H1 (cell line): ENCODE results near the gene PDZRN3. TPM values are rescaled to one million over a fixed set of nuclear protein-coding genes. Genes with fewer than 3 reads are reported as not detected.

Experiments used
- CTCF ChIA-PET: fragments of 300-600 bp; sonication (Branson Sonifier 250); formaldehyde crosslinking; loops from one replicate; lab custom pipeline; 2021; ENCODE audit not compliant: partially characterized antibody; lab: Charles Lee
- POLR2A ChIA-PET: fragments of 300-600 bp; sonication (Branson Sonifier 250); formaldehyde crosslinking; loops from one replicate; lab custom pipeline; 2021; ENCODE audit warnings: inconsistent platforms; ENCODE audit not compliant: partially characterized antibody; lab: Charles Lee
- DNase-seq, 2 experiments: peaks; one replicate each; pipeline versions ENCODE4 v3.0.0 to v3.0.0-alpha.2; 2010 to 2022; ENCODE audit warnings: low spot score in 2 of 2, low read depth in 1 of 2, mixed read lengths in 1 of 2
- FAIRE-seq: peaks from 2 replicates; lab custom pipeline; 2011; peaks lifted over from hg19 to GRCh38; lab: Jason Lieb, UNC
- H2AFZ ChIP-seq: 2 replicates; pipeline ENCODE4 v1.8.1; 2012; ENCODE audit warnings: low read length, inconsistent platforms
- H2AK5ac ChIP-seq: 2 replicates; pipeline ENCODE4 v1.6.1; 2013; ENCODE audit warnings: low read depth, low read length
- H2BK120ac ChIP-seq: replicated peaks from 2 replicates; pipeline ENCODE3; 2013; ENCODE audit warnings: low read depth, low read length, inconsistent platforms
- H2BK12ac ChIP-seq: 2 replicates; pipeline ENCODE4 v1.6.1; 2013; ENCODE audit warnings: low read depth, low read length
- H2BK15ac ChIP-seq: 2 replicates; pipeline ENCODE4 v1.6.1; 2013; ENCODE audit warnings: low read length
- H2BK20ac ChIP-seq: 2 replicates; pipeline ENCODE4 v1.6.1; 2013; ENCODE audit warnings: low read length
- H2BK5ac ChIP-seq: 2 replicates; pipeline ENCODE4 v1.6.1; 2013; ENCODE audit warnings: low read depth, low read length
- H3K14ac ChIP-seq: 2 replicates; pipeline ENCODE4 v1.6.1; 2013; ENCODE audit warnings: inconsistent platforms; ENCODE audit not compliant: insufficient read length
- H3K18ac ChIP-seq: 2 replicates; pipeline ENCODE4 v1.6.1; 2013; ENCODE audit warnings: low read length; ENCODE audit errors: extremely low read depth
- H3K23ac ChIP-seq: 2 replicates; pipeline ENCODE4 v1.6.1; 2013; ENCODE audit warnings: inconsistent platforms; ENCODE audit not compliant: insufficient read length
- H3K23me2 ChIP-seq: 2 replicates; pipeline ENCODE4 v1.6.1; 2013; ENCODE audit warnings: low read depth, low read length
- H3K27ac ChIP-seq: 2 replicates; pipeline ENCODE4 v1.6.1; 2011; ENCODE audit warnings: low read depth, low read length, inconsistent platforms
- H3K27me3 ChIP-seq, 4 experiments: replicated peaks in 1 of 4; 1 replicate in 1 of 4; 2 replicates in 3 of 4; pipeline versions ENCODE4 v1.6.1 to v1.8.1; 2011 to 2013; ENCODE audit warnings: low read length in 3 of 4, mild to moderate bottlenecking in 3 of 4, inconsistent platforms in 2 of 4, mixed read lengths in 2 of 4, moderate library complexity in 1 of 4; ENCODE audit not compliant: control insufficient read depth in 3 of 4, insufficient read depth in 3 of 4; ENCODE audit errors: extremely low read depth in 1 of 4
- H3K36me3 ChIP-seq, 4 experiments: 2 replicates each; pipeline versions ENCODE4 v1.6.1 to v1.8.1; 2011 to 2013; ENCODE audit warnings: mild to moderate bottlenecking in 4 of 4, low read length in 3 of 4, moderate library complexity in 2 of 4, control low read depth in 1 of 4, inconsistent platforms in 1 of 4; ENCODE audit not compliant: insufficient read depth in 4 of 4, control insufficient read depth in 2 of 4
- H3K4ac ChIP-seq: replicated peaks from 2 replicates; pipeline ENCODE3; 2013; ENCODE audit warnings: low read length, low read depth, mixed read lengths, inconsistent platforms; ENCODE audit not compliant: insufficient read length
- H3K4me1 ChIP-seq, 4 experiments: replicated peaks in 1 of 4; 1 replicate in 1 of 4; 2 replicates in 3 of 4; pipeline versions ENCODE4 v1.6.1 to v1.8.1; 2011 to 2013; ENCODE audit warnings: low read length in 3 of 4, inconsistent platforms in 2 of 4, mixed read lengths in 1 of 4; ENCODE audit not compliant: insufficient read depth in 4 of 4, control insufficient read depth in 3 of 4
- H3K4me2 ChIP-seq, 2 experiments: 2 replicates each; pipeline versions ENCODE4 v1.6.1 to v1.8.1; 2011 to 2013; ENCODE audit warnings: low read depth in 2 of 2, low read length in 2 of 2, control low read depth in 1 of 2, inconsistent platforms in 1 of 2, mild to moderate bottlenecking in 1 of 2; ENCODE audit not compliant: insufficient read depth in 1 of 2
- H3K4me3 ChIP-seq, 4 experiments: fragments of 200-600, 300-600 bp in 1 of 4; sonication (generic), shearing (Covaris generic), sonication (Bioruptor Twin) in 1 of 4; 2 replicates each; pipeline versions ENCODE4 v1.5.1 to v1.8.1; 2011 to 2016; ENCODE audit warnings: low read length in 4 of 4, low read depth in 3 of 4, control low read depth in 2 of 4, inconsistent platforms in 2 of 4, mild to moderate bottlenecking in 2 of 4, mixed read lengths in 1 of 4, moderate library complexity in 1 of 4; ENCODE audit not compliant: insufficient read depth in 2 of 4; ENCODE audit errors: extremely low read depth in 1 of 4
- H3K56ac ChIP-seq: replicated peaks from 2 replicates; pipeline ENCODE3; 2013; ENCODE audit warnings: low read depth, mild to moderate bottlenecking, mixed read lengths, low read length, inconsistent platforms; ENCODE audit not compliant: insufficient read length
- H3K79me1 ChIP-seq: 2 replicates; pipeline ENCODE4 v1.6.1; 2013; ENCODE audit warnings: low read depth, low read length, control low read depth
- H3K79me2 ChIP-seq, 2 experiments: 2 replicates each; pipeline versions ENCODE4 v1.6.1 to v1.8.1; 2012 to 2013; ENCODE audit warnings: low read length in 2 of 2, mild to moderate bottlenecking in 2 of 2, inconsistent platforms in 1 of 2; ENCODE audit not compliant: insufficient read depth in 2 of 2, control insufficient read depth in 1 of 2
- H3K9ac ChIP-seq, 4 experiments: replicated peaks in 1 of 4; 1 replicate in 1 of 4; 2 replicates in 3 of 4; pipeline versions ENCODE4 v1.6.1 to v1.8.1; 2011 to 2013; ENCODE audit warnings: low read depth in 3 of 4, low read length in 3 of 4, control low read depth in 2 of 4, mild to moderate bottlenecking in 2 of 4, moderate library complexity in 2 of 4, inconsistent platforms in 1 of 4; ENCODE audit errors: extremely low read depth in 1 of 4
- H3K9me3 ChIP-seq, 2 experiments: 2 replicates each; pipeline versions ENCODE4 v1.6.1 to v1.8.1; 2012 to 2013; ENCODE audit warnings: mild to moderate bottlenecking in 2 of 2, moderate library complexity in 2 of 2, control low read depth in 1 of 2, inconsistent platforms in 1 of 2, low read depth in 1 of 2, low read length in 1 of 2, mixed read lengths in 1 of 2; ENCODE audit not compliant: insufficient read depth in 2 of 2
- H4K20me1 ChIP-seq, 2 experiments: replicated peaks in 1 of 2; 2 replicates each; pipeline versions ENCODE3 to v1.8.1; 2011 to 2013; ENCODE audit warnings: inconsistent platforms in 2 of 2, low read length in 2 of 2, mild to moderate bottlenecking in 1 of 2; ENCODE audit not compliant: insufficient read depth in 2 of 2, control insufficient read depth in 1 of 2
- H4K5ac ChIP-seq: 2 replicates; pipeline ENCODE4 v1.6.1; 2013; ENCODE audit warnings: low read length, low read depth, mixed read lengths, inconsistent platforms; ENCODE audit not compliant: insufficient read length
- H4K8ac ChIP-seq: 2 replicates; pipeline ENCODE4 v1.8.0; 2013; ENCODE audit warnings: mild to moderate bottlenecking, moderate library complexity, low read length, inconsistent platforms; ENCODE audit not compliant: insufficient read depth; ENCODE audit errors: extremely low read depth
- H4K91ac ChIP-seq: replicated peaks from 2 replicates; pipeline ENCODE3; 2013; ENCODE audit warnings: low read length, mixed read lengths, inconsistent platforms; ENCODE audit not compliant: insufficient read length
- BRCA1 ChIP-seq: IDR thresholded peaks from 2 replicates; pipeline ENCODE4 v1.6.1; 2012; ENCODE audit warnings: low read depth, low read length, improper control_type of control experiment
- CHD1 ChIP-seq: IDR thresholded peaks from 2 replicates; pipeline ENCODE4 v1.6.1; 2012; ENCODE audit warnings: low read depth, low read length, improper control_type of control experiment
- CTBP2 ChIP-seq: IDR thresholded peaks from 2 replicates; pipeline ENCODE4 v1.7.0; 2011; ENCODE audit warnings: borderline replicate concordance, mild to moderate bottlenecking, moderate library complexity, mixed read lengths, low read length; ENCODE audit not compliant: insufficient read depth, insufficient read length
- EGR1 ChIP-seq: IDR thresholded peaks from 2 replicates; pipeline ENCODE4 v1.6.1; 2011; ENCODE audit warnings: low read depth, low read length, borderline replicate concordance
- POLR2A ChIP-seq, 2 experiments: IDR thresholded peaks; 1 replicate in 1 of 2; 2 replicates in 1 of 2; pipeline ENCODE4 v1.6.1; 2011; ENCODE audit warnings: low read depth in 2 of 2, low read length in 2 of 2, mild to moderate bottlenecking in 2 of 2; ENCODE audit errors: control extremely low read depth in 1 of 2
- POLR2AphosphoS5 ChIP-seq: IDR thresholded peaks from 2 replicates; pipeline ENCODE4 v1.6.1; 2011; ENCODE audit warnings: low read depth, low read length
- RAD21 ChIP-seq, 2 experiments: IDR thresholded peaks in 1 of 2; conservative IDR thresholded peaks in 1 of 2; 2 replicates each; pipeline ENCODE4 v1.6.1; 2011; ENCODE audit warnings: low read depth in 2 of 2, low read length in 2 of 2, improper control_type of control experiment in 1 of 2, inconsistent platforms in 1 of 2, mild to moderate bottlenecking in 1 of 2, moderate library complexity in 1 of 2
- RBBP5 ChIP-seq: IDR thresholded peaks from 2 replicates; pipeline ENCODE4 v1.7.1; 2012; ENCODE audit warnings: low read depth, mild to moderate bottlenecking, inconsistent platforms, low read length, moderate library complexity, borderline replicate concordance
- SP2 ChIP-seq: IDR thresholded peaks from 2 replicates; pipeline ENCODE4 v1.6.1; 2012; ENCODE audit warnings: mild to moderate bottlenecking, low read length, inconsistent platforms
- TEAD4 ChIP-seq: IDR thresholded peaks from 2 replicates; pipeline ENCODE4 v1.6.1; 2012; ENCODE audit warnings: low read depth, low read length, inconsistent platforms, mixed read lengths
- WGBS, 2 experiments: shearing (Covaris generic) in 1 of 2; methylation state at CpG; one replicate each; pipeline versions ENCODE4 v1.1.6 to v1.1.7; 2013 to 2015; ENCODE audit warnings: low lambda C conversion rate in 2 of 2, mixed read lengths in 2 of 2, inconsistent platforms in 1 of 2, low coverage in 1 of 2, missing lambda C conversion rate in 1 of 2; ENCODE audit not compliant: insufficient replicate concordance in 2 of 2, insufficient coverage in 1 of 2, insufficient read length in 1 of 2; ENCODE audit errors: extremely low coverage in 1 of 2, missing lambda C conversion rate in 1 of 2; 5-methylcytosine and 5-hydroxymethylcytosine counted together
- polyA plus RNA-seq, 7 experiments: library from polyadenylated mRNA; depleted of rRNA in 3 of 7; stranded (reverse) in 5 of 7; unstranded in 2 of 7; fragments of >200 nt in 5 of 7; fragments of 200-250 nt in 2 of 7; gene quantifications; 1 replicate in 5 of 7; 2 replicates in 1 of 7; 4 replicates in 1 of 7; pipeline versions ENCODE4 v1.2.1 to v1.2.3, GENCODE V29; 2011 to 2013; ENCODE audit warnings: missing spikeins in 2 of 7, mixed read lengths in 2 of 7
- total RNA-seq: library from RNA; stranded (reverse); fragmentation: NEBNext Ultra II Directional; extraction: Animal tissue kit (Norgen Biotek cat#: 25700); gene quantifications from 2 replicates; pipeline ENCODE4 v1.2.1, GENCODE V29; 2021

PDZRN3 gene
- total and polyA plus RNA-seq, 2 of the 8 experiments (the other 6 are each of a cell fraction or from before 2014, with no cell fraction given), result 4.2 to 20.5 TPM

DNA sequence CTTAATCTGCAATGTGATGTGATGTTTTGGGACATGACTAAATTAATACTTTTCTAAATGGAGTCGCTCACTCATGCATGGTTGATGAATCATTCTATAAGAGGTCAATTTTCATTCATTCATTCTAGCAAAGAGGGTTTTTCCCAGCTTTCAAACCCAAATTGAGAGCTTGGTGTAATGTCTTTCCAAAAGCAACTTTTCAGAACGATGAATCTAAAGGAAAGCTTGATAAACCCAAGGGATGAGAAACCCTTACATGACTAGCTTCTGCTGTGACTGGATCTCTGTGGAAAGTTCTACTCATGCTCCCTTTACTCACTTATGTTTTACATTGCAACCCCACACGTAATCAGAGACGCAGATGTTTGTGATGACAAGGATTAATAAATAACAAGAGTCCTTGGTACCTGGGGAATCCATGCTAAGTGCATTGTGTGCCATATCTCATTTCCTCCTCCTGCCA is 47.7 kb downstream of the PDZRN3 start:
- no peaks in the 10 kb centered on the region for H3K9me3 ChIP-seq
- H2BK12ac ChIP-seq, result no peak overlapping the region
- H3K36me3 ChIP-seq, result no peaks in the 10 kb centered on the region
- no peak overlapping the region for H2AK5ac ChIP-seq
- TF ChIP-seq CHD1 (no peak), BRCA1 (no peak), POLR2A (IDR thresholded peaks at IDR 0.05; ENCODE audit: control extremely low read depth in 1 of 2, low read depth in 2 of 2, low read length in 2 of 2) (no peak), EGR1 (no peak), RAD21 (IDR thresholded peaks at IDR 0.05 in 1 of 2, conservative IDR thresholded peaks at IDR 0.05 in 1 of 2; ENCODE audit: low read depth in 2 of 2, low read length in 2 of 2) (no peak), CTBP2 (no peak), TEAD4 (no peak), RBBP5 (no peak), SP2 (no peak), POLR2AphosphoS5 (no peak)
- H3K4ac ChIP-seq, result no peak overlapping the region
- H2AFZ ChIP-seq, result no peak overlapping the region
- no peaks in the 10 kb centered on the region for H3K23me2 ChIP-seq
- FAIRE-seq, result no peak
- no peak overlapping the region for H3K4me2 ChIP-seq
- peaks cover 0 to 4% of the 10 kb centered on the region in 2 experiments for H4K20me1 ChIP-seq
- ChIA-PET POLR2A (no interaction called here), CTCF (interaction anchor here (0.7 to 1.2 kb wide), 2 partner anchors 35 to 385 kb away, joined by 3 read pairs; no protein-coding TSS in a partner anchor)
- H3K4me1 ChIP-seq, result no peaks in the 10 kb centered on the region
- no peak overlapping the region for H3K27ac ChIP-seq
- H3K27me3 ChIP-seq, result no peaks in the 10 kb centered on the region
- H2BK120ac ChIP-seq, result no peak overlapping the region
- H3K79me1 ChIP-seq, result no peaks in the 10 kb centered on the region
- H4K8ac ChIP-seq, result no peak overlapping the region
- no peak overlapping the region for H2BK15ac ChIP-seq
- no peak overlapping the region for H3K9ac ChIP-seq
- no peak for DNase-seq
- H4K5ac ChIP-seq, result no peak overlapping the region
- no peaks in the 10 kb centered on the region; a peak in 1 of 4 replicates for H3K79me2 ChIP-seq
- no peak overlapping the region for H3K4me3 ChIP-seq
- no peak overlapping the region for H3K23ac ChIP-seq
- H2BK5ac ChIP-seq, result no peak overlapping the region
- H4K91ac ChIP-seq, result no peak overlapping the region
- 92% methylated on average over 4 of the region's 4 CpGs; no CpG with 5 or more reads in 1 of the 2 experiments for WGBS, 2 experiments
- H3K56ac ChIP-seq, result no peak overlapping the region
- H3K14ac ChIP-seq, result no peak overlapping the region
- H3K18ac ChIP-seq, result no peak overlapping the region
- no peak overlapping the region for H2BK20ac ChIP-seq
